NCI-H2081 treated with DMSO at 0.1 percent for 48 hours (cell line): ENCODE data around the gene OR52E4.

Source experiments
- DNase-seq: peaks from one replicate; lab custom pipeline; 2025; lab: John Stamatoyannopoulos, UW

OR52E4 gene

GRCh38 chr11:5929571-5930368, 49.3 kb downstream of the OR52E4 start:
- DNase-seq: no peak

- no peak for DNase-seq
These were observed 50.2 kb downstream of the OR52E4 start for GRCh38 chr11:5930614-5931013.

GRCh38 chr11:5931061-5931460, 50.6 kb downstream of the OR52E4 start:
- DNase-seq: no peak

- DNase-seq: no peak
These were observed 52.2 kb downstream of the OR52E4 start for GRCh38 chr11:5932671-5933070.

GRCh38 chr11:5933116-5933515, 52.7 kb downstream of the OR52E4 start:
- no peak for DNase-seq
